ENCODE measurements around the gene DDX50.
"Not testable (repeated sequence)": the region's sequence is repeated elsewhere in the genome, so short reads cannot be mapped to it uniquely, and the experiment has no call there.

The DDX50 gene

DNA sequence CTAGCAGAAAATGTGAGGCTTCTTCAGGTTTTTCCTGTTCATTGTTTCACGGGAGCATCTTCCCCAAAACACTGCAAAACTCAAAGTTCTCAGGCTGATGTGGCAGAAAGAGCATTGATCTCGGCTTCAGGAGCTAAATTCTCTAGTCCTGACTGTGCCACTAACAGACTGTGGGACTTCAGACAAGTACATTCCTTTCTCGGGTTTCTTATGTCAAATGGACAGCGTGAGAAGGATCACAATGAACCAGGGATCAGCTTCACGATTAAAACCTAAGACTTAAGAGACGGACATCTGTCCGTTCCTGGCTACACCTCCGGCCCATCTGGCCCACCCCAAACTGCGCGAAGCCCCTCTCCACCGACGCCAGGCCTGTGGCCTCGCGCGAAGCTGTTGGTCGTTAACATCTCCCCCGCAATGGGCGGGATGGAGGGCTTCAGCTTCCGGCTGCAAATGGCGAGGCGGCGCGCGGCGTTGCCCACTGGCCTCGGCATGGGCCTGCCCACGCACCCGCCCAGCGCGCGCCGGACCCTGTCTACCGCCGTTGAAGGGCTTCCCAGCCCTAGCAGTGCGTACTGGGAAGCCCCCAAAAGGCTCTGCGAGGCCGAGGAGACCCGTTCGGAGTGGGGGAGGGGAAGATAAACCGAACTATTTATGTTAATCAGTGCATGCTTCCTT lies 549 bp upstream of the DDX50 start:
- TF ChIP-seq Cebpa-rat (IDR thresholded peaks at IDR 0.05): no peak
- Histone ChIP-seq H3K4me2 (peak overlapping the region; percentile 81), H3K27me3 (no peaks in the 10 kb centered on the region), H3K9me3 (no peaks in the 10 kb centered on the region), H3K9ac (peak overlapping the region; percentile 93), H3K4me3 (peak overlapping the region; percentile 91), H3K27ac (peak overlapping the region; percentile 98), H3K4me1 (peaks cover 24% of the 10 kb centered on the region), H3K36me3 (peaks cover 9% of the 10 kb centered on the region; the same call in 1 of the 2 replicates), H4K20me1 (peaks cover 17% of the 10 kb centered on the region; the same call in 1 of the 2 replicates)

DNA sequence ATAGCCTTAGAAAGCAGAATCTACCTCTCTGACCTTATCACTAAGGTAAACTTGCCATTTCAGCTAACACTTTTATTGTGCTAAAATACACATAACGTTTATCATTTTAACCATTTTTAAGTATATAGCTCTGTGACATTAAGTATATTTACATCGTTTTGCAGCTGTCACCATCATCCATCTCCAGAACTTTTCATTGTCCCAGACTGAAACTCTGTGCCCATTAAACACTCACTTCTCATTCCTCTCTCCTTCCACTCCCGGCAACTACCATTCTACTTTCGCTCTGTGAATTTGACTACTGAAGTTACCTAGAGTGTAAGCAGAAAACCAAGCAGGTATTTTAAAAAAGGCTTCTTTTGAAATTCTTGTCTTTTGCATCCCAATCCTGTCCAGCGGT lies 1.3 kb downstream of the DDX50 start:
- TF ChIP-seq Cebpa-rat (IDR thresholded peaks at IDR 0.05): no peak
- peaks cover 30% of the 10 kb centered on the region for H4K20me1 ChIP-seq
- peaks cover 24% of the 10 kb centered on the region for H3K4me1 ChIP-seq
- H3K4me2 ChIP-seq: peak overlapping the region; percentile 95
- H3K36me3 ChIP-seq: peaks cover 26% of the 10 kb centered on the region
- H3K27ac ChIP-seq: peak overlapping the region; percentile 98; the same call in 1 of the 2 replicates
- no peaks in the 10 kb centered on the region for H3K27me3 ChIP-seq
- H3K4me3 ChIP-seq: peak overlapping the region; percentile 91
- H3K9ac ChIP-seq: peak overlapping the region; percentile 93
- H3K9me3 ChIP-seq: no peaks in the 10 kb centered on the region

GRCh38 chr10:68924593-68924992 lies 23.5 kb downstream of the DDX50 start:
- Histone ChIP-seq H3K4me3 (no peak overlapping the region), H4K20me1 (peaks cover 25% of the 10 kb centered on the region), H3K36me3 (peaks cover 92% of the 10 kb centered on the region), H3K9me3 (0 out of 2 replicates have a peak, but pooled peaks cover 5% of the 10 kb centered on the region), H3K27me3 (no peaks in the 10 kb centered on the region), H3K9ac (no peak overlapping the region), H3K27ac (no peak overlapping the region), H3K4me2 (no peak overlapping the region), H3K4me1 (no peaks in the 10 kb centered on the region)
- TF ChIP-seq Cebpa-rat (IDR thresholded peaks at IDR 0.05): no peak

GRCh38 chr10:68925489-68925888 lies 24.4 kb downstream of the DDX50 start:
- Histone ChIP-seq H4K20me1 (peaks cover 25% of the 10 kb centered on the region), H3K4me3 (no peak overlapping the region), H3K4me1 (no peaks in the 10 kb centered on the region), H3K36me3 (peaks cover 92% of the 10 kb centered on the region), H3K4me2 (no peak overlapping the region), H3K9me3 (0 out of 2 replicates have a peak, but pooled peaks cover 5% of the 10 kb centered on the region), H3K9ac (no peak overlapping the region), H3K27ac (no peak overlapping the region), H3K27me3 (no peaks in the 10 kb centered on the region)
- TF ChIP-seq Cebpa-rat (IDR thresholded peaks at IDR 0.05): no peak

DNA sequence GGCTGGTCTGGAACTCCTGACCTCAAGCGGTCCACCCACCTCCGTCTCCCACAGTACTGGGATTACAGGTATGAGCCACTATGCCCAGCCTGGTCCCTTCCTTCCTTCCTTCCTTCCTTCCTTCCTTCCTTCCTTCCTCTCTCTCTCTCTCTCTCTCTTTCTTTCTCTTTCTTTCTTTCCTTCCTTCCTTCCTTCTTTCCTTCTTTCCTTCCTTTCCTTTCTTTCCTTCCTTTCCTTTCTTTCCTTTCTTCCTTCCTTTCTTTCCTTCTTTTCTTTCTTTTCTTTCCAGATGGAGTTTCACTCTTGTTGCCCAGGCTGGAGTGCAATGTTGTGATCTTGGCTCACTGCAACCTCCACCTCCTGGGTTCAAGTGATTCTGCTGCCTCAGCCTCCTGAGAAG lies 28.0 kb downstream of the DDX50 start:
- not testable (repeated sequence) for H3K4me1 ChIP-seq, H3K4me3 ChIP-seq, H3K9me3 ChIP-seq, H3K27ac ChIP-seq, H3K4me2 ChIP-seq, H3K9ac ChIP-seq, H3K27me3 ChIP-seq
- H4K20me1 ChIP-seq: peaks cover 20% of the 10 kb centered on the region
- H3K36me3 ChIP-seq: peaks cover 97% of the 10 kb centered on the region

DNA sequence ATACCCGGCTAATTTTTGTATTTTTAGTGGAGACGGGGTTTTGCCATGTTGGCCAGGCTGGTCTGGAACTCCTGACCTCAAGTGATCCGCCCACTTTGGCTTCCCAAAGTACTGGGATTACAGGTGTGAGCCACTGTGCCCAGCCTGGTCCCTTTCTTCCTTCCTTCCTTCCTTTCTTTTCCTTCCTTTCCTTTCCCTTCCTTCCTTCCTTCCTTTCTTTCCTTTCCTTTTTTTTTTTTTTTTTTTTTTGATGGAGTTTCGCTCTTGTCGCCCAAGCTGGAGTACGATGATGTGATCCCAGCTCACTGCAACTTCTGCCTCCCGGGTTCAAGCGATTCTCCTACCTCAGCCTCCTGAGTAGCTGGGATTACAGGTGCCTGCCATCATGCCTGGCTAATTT lies 28.8 kb downstream of the DDX50 start:
- not testable (repeated sequence) for H3K9me3 ChIP-seq, H3K4me2 ChIP-seq, H3K4me1 ChIP-seq, H3K4me3 ChIP-seq, H3K27ac ChIP-seq, H3K9ac ChIP-seq, H3K27me3 ChIP-seq
- peaks cover 97% of the 10 kb centered on the region for H3K36me3 ChIP-seq
- peaks cover 12% of the 10 kb centered on the region; the same call in 1 of the 2 replicates for H4K20me1 ChIP-seq

DNA sequence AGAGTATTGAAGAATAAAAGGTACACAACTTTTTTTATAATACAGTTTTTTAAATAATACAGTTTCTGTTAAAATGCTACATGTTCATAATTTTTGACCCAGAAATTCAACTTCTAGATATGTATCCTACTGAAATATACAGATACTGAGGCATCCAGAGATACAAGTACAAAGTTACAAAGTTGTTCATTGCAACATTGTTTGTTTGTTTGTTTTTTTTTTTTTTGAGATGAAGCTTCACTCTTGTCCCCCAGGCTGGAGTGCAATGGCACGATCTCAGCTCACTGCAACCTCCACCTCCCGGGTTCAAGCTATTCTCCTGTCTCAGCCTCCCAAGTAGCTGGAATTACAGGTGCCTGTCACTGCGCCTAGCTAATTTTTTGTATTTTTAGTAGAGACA lies 31.7 kb downstream of the DDX50 start:
- H3K27me3 ChIP-seq, H3K4me3 ChIP-seq, H3K27ac ChIP-seq, H3K9me3 ChIP-seq, H3K4me2 ChIP-seq, H3K9ac ChIP-seq, H3K4me1 ChIP-seq, H4K20me1 ChIP-seq: not testable (repeated sequence)
- peaks cover 93% of the 10 kb centered on the region for H3K36me3 ChIP-seq

DNA sequence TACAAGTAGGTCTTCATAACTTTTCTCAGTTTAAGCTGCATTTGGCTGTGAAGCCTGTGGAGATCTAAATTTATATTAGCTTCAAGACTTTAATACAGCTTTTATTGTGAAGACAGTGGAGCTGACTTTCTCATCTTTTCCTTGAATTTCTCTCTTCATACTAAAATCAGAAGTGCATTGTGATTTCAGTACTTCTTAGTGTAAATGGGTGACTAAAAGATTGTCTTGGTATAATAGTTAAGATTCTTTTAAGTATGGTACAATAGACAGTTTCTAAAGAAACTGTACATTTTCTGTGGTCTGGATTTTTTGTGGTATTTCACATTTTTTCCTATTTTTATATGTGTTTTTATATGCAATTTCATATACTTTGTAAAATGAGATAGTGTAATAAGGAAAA lies 33.9 kb downstream of the DDX50 start:
- Histone ChIP-seq H3K9me3 (no peaks in the 10 kb centered on the region), H3K4me2 (no peak overlapping the region), H3K4me1 (no peaks in the 10 kb centered on the region), H3K27me3 (no peaks in the 10 kb centered on the region), H3K27ac (no peak overlapping the region), H3K36me3 (peaks cover 90% of the 10 kb centered on the region), H3K9ac (no peak overlapping the region), H4K20me1 (0 out of 2 replicates have a peak, but pooled peaks cover 1% of the 10 kb centered on the region), H3K4me3 (no peak overlapping the region)
- no peak for TF ChIP-seq Cebpa-rat (IDR thresholded peaks at IDR 0.05)

- H3K27ac ChIP-seq: no peak overlapping the region
- peaks cover 90% of the 10 kb centered on the region for H3K36me3 ChIP-seq
- H3K4me2 ChIP-seq: no peak overlapping the region
- no peak overlapping the region for H3K9ac ChIP-seq
- H4K20me1 ChIP-seq: 0 out of 2 replicates have a peak, but pooled peaks cover 10% of the 10 kb centered on the region
- H3K4me3 ChIP-seq: no peak overlapping the region
- no peak for TF ChIP-seq Cebpa-rat (IDR thresholded peaks at IDR 0.05)
- no peaks in the 10 kb centered on the region for H3K4me1 ChIP-seq
- no peaks in the 10 kb centered on the region for H3K27me3 ChIP-seq
- no peaks in the 10 kb centered on the region for H3K9me3 ChIP-seq
These were observed 37.0 kb downstream of the DDX50 start for GRCh38 chr10:68938117-68938516.

DNA sequence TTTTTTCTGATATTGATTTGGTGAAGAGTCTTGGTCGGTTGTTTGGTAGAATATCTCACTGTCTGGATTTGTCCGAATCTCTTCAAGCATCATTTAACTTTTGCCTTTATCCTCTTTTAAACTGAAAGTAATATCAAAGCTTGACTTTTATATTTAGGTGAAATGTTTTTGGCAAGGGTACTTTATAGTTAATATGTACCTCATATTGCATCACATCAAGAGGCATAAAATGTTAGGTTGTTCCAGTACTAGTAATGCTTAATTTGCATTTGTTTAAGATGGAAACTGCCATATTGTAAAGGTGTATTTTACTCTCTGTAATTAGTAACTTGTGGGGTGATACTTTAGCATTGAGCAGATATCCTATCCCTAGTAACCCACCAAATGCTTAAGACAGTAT lies 37.8 kb downstream of the DDX50 start:
- H3K4me2 ChIP-seq: no peak overlapping the region
- H3K9me3 ChIP-seq: no peaks in the 10 kb centered on the region
- 0 out of 2 replicates have a peak, but pooled peaks cover 10% of the 10 kb centered on the region for H4K20me1 ChIP-seq
- H3K27me3 ChIP-seq: no peaks in the 10 kb centered on the region
- no peak overlapping the region for H3K4me3 ChIP-seq
- no peak overlapping the region for H3K27ac ChIP-seq
- no peak overlapping the region for H3K9ac ChIP-seq
- TF ChIP-seq Cebpa-rat (IDR thresholded peaks at IDR 0.05): no peak
- H3K36me3 ChIP-seq: peaks cover 90% of the 10 kb centered on the region
- no peaks in the 10 kb centered on the region for H3K4me1 ChIP-seq

- not testable (repeated sequence) for H3K27me3 ChIP-seq, H3K4me3 ChIP-seq, H3K4me2 ChIP-seq, H3K9me3 ChIP-seq, H3K4me1 ChIP-seq, H3K27ac ChIP-seq, H3K9ac ChIP-seq
- H4K20me1 ChIP-seq: 0 out of 2 replicates have a peak, but pooled peaks cover 10% of the 10 kb centered on the region
- peaks cover 87% of the 10 kb centered on the region for H3K36me3 ChIP-seq
These were observed 39.8 kb downstream of the DDX50 start for GRCh38 chr10:68940917-68941316.

Measured in BLaER1 (cell line).